Activated CD4-positive, alpha-beta T cell treated with anti-CD3 and anti-CD28 coated beads for 48 hours (primary cell): ENCODE data around the gene ATG4C.
"Not testable (repeated sequence)": the region's sequence is repeated elsewhere in the genome, so short reads cannot be mapped to it uniquely, and the experiment has no call there.

Experiments used
- DNase-seq: peaks from one replicate; pipeline ENCODE4 v3.0.0-alpha.2; 2020

Gene ATG4C

GRCh38 chr1:62774971-62775595 is 8.8 kb upstream of the ATG4C start:
- DNase-seq = no peak

GRCh38 chr1:62778208-62778607 is 5.7 kb upstream of the ATG4C start:
- no peak for DNase-seq

- no peak for DNase-seq
These were observed 1.9 kb upstream of the ATG4C start for GRCh38 chr1:62781841-62782543.

GRCh38 chr1:62782544-62783212 is 1.3 kb upstream of the ATG4C start:
- DNase-seq = not testable (repeated sequence)

- DNase-seq = no peak
These were observed 805 bp downstream of the ATG4C start for GRCh38 chr1:62784509-62785365.

- DNase-seq = no peak
These were observed 6.8 kb downstream of the ATG4C start for GRCh38 chr1:62790716-62791115.

GRCh38 chr1:62794053-62794452 is 10.1 kb downstream of the ATG4C start:
- no peak for DNase-seq

- no peak for DNase-seq
These were observed 12.3 kb downstream of the ATG4C start for GRCh38 chr1:62796221-62796620.

GRCh38 chr1:62799688-62800087 is 15.8 kb downstream of the ATG4C start:
- no peak for DNase-seq

- no peak for DNase-seq
These were observed 16.3 kb downstream of the ATG4C start for GRCh38 chr1:62800281-62800680.

GRCh38 chr1:62800825-62801306 is 16.9 kb downstream of the ATG4C start:
- DNase-seq = no peak

GRCh38 chr1:62809788-62810187 is 25.9 kb downstream of the ATG4C start:
- no peak for DNase-seq

GRCh38 chr1:62810420-62811274 is 26.7 kb downstream of the ATG4C start:
- no peak for DNase-seq

GRCh38 chr1:62823556-62823955 is 39.6 kb downstream of the ATG4C start:
- DNase-seq = no peak

GRCh38 chr1:62826901-62827300 is 43.0 kb downstream of the ATG4C start:
- DNase-seq = no peak

- not testable (repeated sequence) for DNase-seq
These were observed 43.9 kb downstream of the ATG4C start for GRCh38 chr1:62827786-62828185.

- no peak for DNase-seq
These were observed 48.3 kb downstream of the ATG4C start for GRCh38 chr1:62832276-62832675.

GRCh38 chr1:62833529-62833928 is 49.6 kb downstream of the ATG4C start:
- no peak for DNase-seq

GRCh38 chr1:62834400-62834961 is 50.5 kb downstream of the ATG4C start:
- no peak for DNase-seq

- DNase-seq = no peak
These were observed 53.1 kb downstream of the ATG4C start for GRCh38 chr1:62836856-62837540.

GRCh38 chr1:62840555-62840954 is 56.6 kb downstream of the ATG4C start:
- no peak for DNase-seq
